AG04449 (cell line): ENCODE measurements around the gene GRM2.

Source experiments
- CTCF ChIA-PET: fragments of 350-600 bp; formaldehyde crosslinking; extraction: SDS; loops from one replicate; lab custom pipeline; 2021; ENCODE audit warnings: antibody characterized with exemption; lab: Yijun Ruan, JAX
- POLR2A ChIA-PET: fragments of 400-600, 350-600 bp; formaldehyde crosslinking; extraction: SDS; loops from one replicate; lab custom pipeline; 2020; ENCODE audit warnings: antibody characterized with exemption, inconsistent platforms; lab: Yijun Ruan, JAX
- DNase-seq: peaks from one replicate; pipeline ENCODE4 v3.0.0-alpha.2; 2010; ENCODE audit warnings: low read depth, low spot score
- H3K4me3 ChIP-seq: 2 replicates; pipeline ENCODE4 v1.5.1; 2011; ENCODE audit warnings: low read depth, mild to moderate bottlenecking, control low read depth, low read length
- TF ChIP-seq, protein P1 (sequence below): IDR thresholded peaks from one replicate; pipeline ENCODE4 v1.5.1; 2011; ENCODE audit warnings: mild to moderate bottlenecking, moderate library complexity, low read length, control low read depth, inconsistent platforms; ENCODE audit not compliant: insufficient read depth; ENCODE audit errors: missing control alignments

GRM2 gene

GRCh38 chr3:51719410-51720025 lies 12.7 kb downstream of the GRM2 start:
- POLR2A ChIA-PET = no interaction called here
- no peak for DNase-seq
- TF ChIP-seq, protein P1, sequence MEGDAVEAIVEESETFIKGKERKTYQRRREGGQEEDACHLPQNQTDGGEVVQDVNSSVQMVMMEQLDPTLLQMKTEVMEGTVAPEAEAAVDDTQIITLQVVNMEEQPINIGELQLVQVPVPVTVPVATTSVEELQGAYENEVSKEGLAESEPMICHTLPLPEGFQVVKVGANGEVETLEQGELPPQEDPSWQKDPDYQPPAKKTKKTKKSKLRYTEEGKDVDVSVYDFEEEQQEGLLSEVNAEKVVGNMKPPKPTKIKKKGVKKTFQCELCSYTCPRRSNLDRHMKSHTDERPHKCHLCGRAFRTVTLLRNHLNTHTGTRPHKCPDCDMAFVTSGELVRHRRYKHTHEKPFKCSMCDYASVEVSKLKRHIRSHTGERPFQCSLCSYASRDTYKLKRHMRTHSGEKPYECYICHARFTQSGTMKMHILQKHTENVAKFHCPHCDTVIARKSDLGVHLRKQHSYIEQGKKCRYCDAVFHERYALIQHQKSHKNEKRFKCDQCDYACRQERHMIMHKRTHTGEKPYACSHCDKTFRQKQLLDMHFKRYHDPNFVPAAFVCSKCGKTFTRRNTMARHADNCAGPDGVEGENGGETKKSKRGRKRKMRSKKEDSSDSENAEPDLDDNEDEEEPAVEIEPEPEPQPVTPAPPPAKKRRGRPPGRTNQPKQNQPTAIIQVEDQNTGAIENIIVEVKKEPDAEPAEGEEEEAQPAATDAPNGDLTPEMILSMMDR = no peak
- H3K4me3 ChIP-seq = no peak overlapping the region
- CTCF ChIA-PET = interaction anchor here (0.7 to 2.1 kb wide), 6 partner anchors 9 to 222 kb away, joined by 3 to 7 read pairs (median 4); partner anchors contain the start of gene RRP9

- POLR2A ChIA-PET = no interaction called here
These were observed 13.6 kb downstream of the GRM2 start for GRCh38 chr3:51720292-51721061.

DNA sequence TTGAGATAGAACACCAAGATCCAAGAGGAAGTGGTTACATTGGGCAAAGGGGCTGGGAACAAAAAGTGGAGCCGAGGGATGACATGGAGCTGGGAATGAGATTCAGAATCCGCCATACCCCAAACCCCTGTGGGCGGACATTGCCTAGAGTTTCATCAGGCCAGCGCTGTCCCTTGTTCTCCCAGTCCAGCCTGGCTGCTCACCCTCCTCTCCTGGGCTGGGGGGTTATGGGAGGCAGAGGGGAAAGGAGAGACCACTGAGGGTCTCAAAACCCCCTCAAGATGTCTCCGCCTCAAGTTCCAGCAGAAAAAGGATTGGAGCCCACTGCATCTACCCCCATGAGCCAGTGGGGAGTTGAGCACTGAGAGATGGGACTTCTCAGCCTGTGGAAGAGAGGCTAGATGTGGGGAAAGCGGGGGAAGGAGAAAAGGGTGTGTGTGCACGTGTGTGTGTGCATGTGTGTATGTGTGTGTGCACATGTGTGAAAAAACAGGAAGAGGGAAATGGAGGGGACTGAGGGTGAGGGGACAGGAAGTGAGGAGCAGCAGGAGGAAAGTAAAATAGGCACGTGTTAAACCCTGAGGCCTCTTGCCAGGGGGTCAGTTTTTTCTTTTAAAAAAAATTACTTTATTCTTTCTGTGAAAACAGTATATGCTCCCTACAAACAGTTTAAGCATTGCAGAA lies 14.3 kb downstream of the GRM2 start:
- CTCF ChIA-PET = no interaction called here
- DNase-seq = no peak
- H3K4me3 ChIP-seq = no peak overlapping the region
- POLR2A ChIA-PET = no interaction called here
- TF ChIP-seq, protein P1 = no peak

More at GRCh38 chr3:51720292-51721061, 13.6 kb downstream of the GRM2 start:
- H3K4me3 ChIP-seq = no peak overlapping the region
- no peak for DNase-seq
- CTCF ChIA-PET = no interaction called here
- TF ChIP-seq, protein P1 = no peak

DNA sequence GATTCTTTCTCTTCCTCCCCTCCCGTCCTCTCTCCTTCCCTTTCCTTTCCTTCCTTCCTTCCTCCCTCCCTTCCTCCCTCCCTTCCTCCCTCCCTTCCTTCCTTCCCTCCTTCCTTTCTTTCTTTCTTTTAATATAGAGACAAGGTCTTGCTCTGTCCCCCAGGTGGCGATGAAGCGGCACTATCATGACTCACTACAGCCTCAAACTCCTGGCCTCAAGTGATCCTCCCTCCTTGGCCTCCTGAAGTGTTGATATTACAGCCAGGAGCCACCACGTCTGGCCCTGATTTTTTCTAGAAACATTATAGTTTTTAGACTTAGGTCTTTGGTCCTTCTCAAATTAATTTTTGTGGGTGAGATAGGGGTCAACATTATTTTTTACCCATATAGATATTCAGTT lies 15.5 kb downstream of the GRM2 start:
- DNase-seq = no peak
- ChIA-PET CTCF (no interaction called here), POLR2A (no interaction called here)
- H3K4me3 ChIP-seq = no peak overlapping the region
- TF ChIP-seq, protein P1 = no peak

GRCh38 chr3:51727500-51727899 lies 20.6 kb downstream of the GRM2 start:
- TF ChIP-seq, protein P1 = no peak
- ChIA-PET POLR2A (no interaction called here), CTCF (no interaction called here)
- no peak for DNase-seq
- no peak overlapping the region for H3K4me3 ChIP-seq
